Ecto neural progenitor cell (in vitro differentiated cells): ENCODE results near the gene SSRP1.
A peak's percentile ranks its signal among the peaks of the same experiment; 100 is the strongest.
"Not testable (repeated sequence)": the region's sequence is repeated elsewhere in the genome, so short reads cannot be mapped to it uniquely, and the experiment has no call there.

Experiments used
- DNase-seq: peaks from one replicate; pipeline ENCODE4 v3.0.0-alpha.2; 2018; ENCODE audit warnings: low spot score

Gene SSRP1

DNA sequence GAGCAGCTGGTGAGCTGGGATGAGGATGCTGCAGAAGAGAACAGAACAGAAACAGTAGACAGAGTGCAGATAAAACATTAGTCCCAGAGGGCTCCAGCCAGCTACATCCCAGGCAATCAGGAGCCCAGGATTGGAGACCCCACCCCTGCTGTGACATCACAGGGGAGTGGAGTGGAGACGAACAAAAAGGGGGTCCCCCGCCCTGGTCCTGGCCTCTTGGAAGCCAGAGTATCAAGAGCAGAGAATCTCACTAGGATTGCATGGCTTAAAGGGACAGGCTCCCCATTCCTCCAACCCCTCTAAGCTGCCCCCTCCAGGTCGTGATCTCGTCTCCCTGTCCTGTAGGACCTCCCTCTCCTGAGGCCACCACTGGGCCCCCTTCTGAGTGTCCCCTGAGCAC, 2.5 kb upstream of the SSRP1 start, which contains the start of gene P2RX3:
P2RX3 (plus strand) TSS at position 211 of the 400 bp plus-strand sequence. CDS start 199 bp downstream, outside the sequence.
- no peak for DNase-seq

DNA sequence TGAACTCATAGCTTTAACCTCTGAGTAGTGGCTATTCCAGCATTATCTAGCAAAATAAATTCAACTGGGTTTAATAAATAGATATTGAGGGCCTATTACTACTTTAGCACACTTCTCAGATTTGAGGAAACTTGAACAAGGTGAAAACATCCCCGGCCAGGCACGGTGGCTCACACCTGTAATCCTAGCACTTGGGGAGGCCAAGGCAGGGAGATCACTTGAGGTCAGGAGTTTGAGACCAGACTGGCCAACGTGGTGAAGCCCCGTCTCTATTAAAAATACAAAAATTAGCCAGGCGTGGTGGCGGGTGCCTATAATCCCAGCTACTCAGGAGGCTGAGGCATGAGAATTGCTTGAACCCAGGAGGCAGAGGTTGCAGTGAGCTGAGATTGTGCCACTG, 1.2 kb upstream of the SSRP1 start:
- DNase-seq = not testable (repeated sequence)

DNA sequence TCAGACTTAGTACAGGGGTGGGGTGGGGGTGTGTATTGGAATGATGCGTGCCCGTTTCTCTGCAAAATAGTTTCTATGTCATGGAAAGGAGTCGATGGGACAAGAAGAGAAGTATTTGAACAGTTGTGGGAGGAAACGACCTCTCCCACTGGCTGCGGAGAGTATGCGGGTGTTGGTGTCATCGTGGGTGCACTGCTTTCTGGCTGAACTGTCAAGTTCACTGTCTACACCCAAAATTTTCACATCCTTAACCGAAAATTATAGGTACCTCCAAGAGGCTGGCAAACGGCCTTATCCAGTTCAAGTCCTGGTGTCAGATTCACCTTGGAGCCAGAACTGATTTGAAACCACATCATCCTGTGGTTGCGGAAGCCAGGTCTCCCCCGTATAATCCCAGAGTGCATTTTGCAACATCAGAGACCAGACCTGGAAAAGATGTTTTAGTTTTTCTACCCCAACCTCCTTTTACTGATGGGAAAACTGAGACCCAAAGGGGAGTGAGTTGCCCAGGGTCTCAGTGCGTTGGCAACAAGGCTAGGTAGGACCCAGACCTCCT, 497 bp upstream of the SSRP1 start:
- no peak for DNase-seq

DNA sequence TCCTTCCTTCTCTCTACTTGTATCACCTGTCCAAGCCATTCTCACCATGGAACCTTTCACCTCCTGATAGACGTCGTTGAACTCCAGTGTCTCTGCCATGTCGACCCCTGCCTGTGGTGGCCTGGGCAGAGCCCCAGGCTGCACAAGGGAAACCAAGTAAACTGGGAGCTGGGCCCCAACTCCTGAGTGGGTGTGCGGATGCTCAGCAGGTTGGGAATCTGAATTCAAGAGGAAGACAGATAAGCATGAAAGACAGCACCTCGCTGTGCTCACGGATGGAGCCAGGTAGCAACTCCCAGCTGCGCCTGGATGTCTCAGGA, 709 bp downstream of the SSRP1 start:
- no peak for DNase-seq

DNA sequence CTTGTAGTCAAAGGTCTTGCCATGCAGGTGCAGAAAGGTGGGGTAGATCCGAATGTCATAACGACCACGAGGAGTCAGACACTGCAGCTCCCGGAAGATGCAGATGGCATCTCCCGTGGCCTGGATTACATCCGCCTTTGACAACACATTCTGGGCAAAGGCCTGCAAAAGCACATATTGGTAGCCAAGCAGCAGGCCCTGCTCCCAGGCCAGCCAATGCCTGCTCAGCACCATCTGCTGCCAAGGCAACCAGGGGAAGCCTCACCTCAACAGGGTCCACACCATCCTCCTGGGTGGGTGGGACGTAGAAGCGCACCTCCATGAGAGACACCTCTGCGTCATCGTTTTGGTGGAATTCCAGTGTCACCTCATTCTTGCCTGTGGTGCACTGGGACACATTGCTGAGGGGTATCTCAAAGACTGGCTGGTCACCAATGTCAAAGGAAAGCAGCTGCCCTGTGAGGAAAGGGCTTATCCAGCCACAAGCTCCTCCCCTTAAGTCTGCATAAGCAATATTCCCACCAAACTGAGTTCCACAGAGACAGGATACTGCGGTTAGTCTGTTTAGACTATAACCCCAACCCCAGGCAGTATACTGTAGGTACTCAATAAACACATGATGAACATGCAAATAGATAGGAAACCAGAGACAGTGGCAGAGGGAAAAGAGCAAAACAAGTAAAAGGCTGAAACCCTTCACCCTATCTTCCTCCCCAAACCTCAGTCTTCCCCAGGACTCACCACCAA, 2.8 kb downstream of the SSRP1 start:
- no peak for DNase-seq

DNA sequence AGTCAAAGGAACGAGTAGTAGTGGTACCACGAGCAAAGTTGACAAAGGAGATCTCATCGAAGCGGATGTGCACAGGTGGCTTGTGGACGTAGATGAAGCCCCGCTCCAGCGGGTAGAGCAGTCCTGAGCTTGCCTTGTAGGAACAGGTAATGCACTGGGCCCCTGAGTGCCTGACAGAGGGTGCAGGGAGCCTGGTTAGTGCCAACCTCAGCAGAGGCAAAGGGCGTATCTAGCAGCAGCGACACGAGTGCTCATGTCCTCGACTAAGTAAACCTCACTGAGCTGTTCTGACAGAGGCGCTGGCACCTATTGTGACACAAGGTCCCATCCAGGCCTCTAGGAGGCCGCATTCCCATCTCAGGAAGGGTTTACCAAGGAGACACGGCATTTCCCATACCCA, 4.0 kb downstream of the SSRP1 start:
- no peak for DNase-seq

DNA sequence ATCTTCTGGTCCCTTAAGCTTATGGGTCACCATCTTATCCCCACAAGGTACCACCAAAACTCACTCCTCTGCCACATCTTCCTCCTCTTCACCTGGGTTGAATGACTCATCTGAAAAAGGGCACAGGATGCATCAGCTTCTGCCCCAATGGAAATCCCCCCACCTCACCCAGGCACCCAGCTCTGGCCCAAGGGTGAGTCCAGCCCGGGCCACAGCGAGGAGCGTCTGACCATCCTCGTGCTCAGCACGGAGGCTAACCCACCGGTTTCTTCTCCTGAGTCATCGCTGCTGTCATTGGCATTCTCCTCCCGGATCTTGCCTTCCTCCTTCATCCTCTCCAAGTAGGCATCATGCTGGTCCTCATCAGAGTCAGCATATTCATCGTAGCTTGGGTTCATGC, 5.7 kb downstream of the SSRP1 start:
- no peak for DNase-seq

DNA sequence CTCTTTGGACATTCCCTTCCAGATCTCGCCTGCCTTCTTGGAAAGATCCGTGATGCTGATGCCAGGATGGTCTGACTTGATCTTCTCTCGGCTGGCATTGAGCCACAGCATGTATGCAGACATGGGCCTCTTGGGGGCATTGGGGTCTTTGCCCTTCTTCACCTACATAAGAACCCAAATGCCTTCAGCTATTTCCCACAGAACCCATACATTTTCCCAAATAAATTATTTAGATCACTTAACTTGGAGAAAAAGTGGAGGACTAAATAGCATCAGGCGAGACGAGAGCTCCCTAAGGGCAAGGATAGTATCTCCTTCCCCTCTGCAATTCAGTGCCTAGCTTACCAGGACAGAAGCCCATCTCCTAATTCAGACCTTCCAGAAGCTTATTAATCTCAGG, 8.0 kb downstream of the SSRP1 start:
- no peak for DNase-seq

DNA sequence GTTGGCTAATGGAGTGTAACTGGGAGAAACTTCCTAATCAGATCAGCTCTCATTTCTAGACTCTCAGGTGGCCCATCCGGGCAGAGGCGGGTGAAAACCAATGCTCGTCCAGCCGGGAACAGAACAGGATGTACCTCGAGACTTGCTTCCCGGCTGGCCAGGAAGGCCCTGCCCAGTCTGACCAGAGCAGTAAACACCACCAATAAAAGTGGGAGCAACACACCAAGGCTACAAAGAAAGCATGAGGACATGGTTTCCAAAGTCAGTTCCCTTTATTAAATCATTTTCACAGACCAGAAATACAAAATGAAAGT, 10.0 kb downstream of the SSRP1 start:
- DNase-seq = no peak

DNA sequence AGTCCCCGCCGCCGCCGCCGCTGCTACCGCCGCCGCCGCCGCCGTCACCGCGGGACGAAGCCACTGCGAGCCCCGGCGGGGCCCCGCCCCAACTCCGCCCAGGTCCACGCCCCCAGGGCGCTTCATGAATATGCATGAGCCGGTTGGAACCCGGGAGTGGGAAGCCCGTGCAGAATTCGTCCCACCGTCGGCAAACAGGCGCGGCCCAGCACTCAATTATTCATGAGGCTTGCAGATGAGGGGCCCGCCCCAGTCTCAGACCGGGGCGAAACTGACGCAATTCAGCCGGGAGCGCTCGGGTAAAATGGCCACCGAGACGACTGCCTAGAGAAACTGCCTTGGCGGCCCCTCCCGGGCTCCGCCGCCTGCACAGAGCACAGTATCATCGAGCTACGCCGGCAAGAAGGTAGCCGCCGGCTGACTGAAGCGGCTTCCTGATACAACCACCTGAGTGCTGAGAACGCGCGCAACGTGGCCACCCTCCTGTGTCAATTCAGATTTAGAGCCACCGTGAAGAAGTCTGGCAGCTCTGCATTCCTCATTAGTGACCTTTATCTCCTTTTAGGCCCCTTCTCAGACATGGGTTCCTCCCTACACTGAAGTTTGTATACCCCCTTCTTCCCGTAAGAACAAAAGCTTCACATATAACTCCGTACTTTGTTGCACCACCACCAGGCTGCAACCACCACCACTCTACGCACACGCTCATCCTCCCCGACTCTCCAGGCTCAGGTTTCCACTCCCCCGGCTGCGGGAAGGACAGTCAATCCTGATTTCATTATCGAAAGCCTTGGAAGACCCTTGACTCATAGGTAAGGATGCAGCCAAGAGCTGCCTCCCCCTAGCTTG, 10.6 kb downstream of the SSRP1 start, which contains the start of gene TNKS1BP1:
TNKS1BP1 (minus strand) TSS at position 67 of the 849 bp plus-strand sequence. CDS start 3,067 bp downstream, outside the sequence.
- peak; percentile 98 for DNase-seq

DNA sequence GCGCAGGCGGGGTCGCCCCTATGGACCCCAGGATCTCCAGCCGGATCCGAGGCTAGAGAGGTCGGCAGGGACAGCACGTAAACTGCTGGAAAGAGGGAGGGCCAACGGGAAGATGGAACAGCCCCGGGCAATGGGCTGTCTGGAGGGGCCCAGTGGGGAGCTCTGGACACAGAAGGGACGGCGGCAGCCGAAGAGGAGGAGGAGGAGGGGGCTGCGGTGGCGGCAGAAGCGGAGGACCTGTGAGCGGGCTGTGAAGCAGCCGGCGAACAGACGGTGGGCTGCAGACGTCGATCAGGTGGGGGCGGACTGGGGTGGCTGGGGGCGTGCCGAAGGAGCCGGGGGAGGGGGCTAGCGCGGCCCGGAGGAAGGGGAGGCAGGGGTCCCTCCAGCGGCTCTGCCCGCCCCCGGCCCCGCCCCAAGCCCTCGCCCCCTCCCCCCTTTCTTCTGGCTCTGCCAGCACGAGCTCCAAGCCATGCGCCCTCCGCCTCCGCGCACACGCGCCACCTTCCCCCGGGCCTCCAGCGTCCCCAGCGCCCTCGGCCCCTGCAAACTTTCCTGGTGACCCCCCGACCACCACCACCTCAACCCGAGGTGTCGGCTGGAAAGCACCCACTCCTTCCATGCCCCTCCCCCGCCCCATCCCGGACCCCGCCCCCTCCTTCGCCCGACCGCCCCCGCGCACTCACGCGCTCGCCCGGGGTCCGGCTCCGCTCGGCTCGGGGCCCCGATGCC, 11.4 kb downstream of the SSRP1 start:
- DNase-seq = peak; percentile 87

DNA sequence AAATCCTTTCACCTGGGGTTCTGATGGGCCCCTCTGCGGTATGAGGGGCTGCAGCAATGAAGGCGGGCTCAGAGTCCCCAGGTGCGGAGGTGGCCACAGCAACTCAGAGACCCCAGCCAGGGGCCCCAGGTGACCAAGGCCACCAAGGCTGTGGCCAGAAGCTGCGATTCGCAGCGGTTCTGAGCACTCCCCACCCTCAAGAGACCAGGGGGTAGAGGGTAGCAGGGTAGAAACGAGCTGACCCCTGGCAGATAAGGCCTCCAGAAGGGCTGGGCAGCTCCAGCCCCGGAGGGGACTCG, 11.9 kb downstream of the SSRP1 start:
- no peak for DNase-seq

DNA sequence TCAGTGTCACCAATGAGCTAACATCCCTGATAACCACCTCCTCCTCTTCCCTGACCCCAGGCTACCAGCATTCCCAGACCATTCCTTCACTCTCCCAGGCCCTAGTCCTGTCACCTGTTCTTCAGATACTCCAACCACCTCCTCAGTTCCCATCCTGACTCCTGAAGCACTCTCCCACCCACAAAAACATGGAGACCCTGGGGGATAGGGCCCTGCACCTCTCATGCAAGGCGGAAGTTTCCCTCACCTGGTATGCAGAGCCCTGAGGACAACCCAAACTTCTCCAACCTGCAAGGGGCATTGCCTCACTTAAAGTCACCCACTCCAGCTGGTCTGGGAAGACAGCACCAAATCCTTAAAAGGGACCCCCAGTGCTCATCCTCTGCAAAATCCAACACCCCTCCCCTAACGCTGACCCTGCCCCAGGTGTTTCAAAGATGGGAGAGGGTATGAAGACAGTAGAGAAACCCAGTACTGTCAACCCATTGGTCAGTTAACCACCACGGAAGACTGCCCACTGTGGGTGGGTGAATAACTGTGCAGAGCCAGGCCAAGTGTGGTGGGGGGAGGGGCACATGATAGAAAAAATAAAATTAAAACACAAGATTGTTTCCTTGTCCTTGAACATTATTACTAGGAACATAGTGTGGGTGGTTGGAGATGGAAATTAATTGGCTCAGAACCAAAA, 12.4 kb downstream of the SSRP1 start:
- no peak for DNase-seq

DNA sequence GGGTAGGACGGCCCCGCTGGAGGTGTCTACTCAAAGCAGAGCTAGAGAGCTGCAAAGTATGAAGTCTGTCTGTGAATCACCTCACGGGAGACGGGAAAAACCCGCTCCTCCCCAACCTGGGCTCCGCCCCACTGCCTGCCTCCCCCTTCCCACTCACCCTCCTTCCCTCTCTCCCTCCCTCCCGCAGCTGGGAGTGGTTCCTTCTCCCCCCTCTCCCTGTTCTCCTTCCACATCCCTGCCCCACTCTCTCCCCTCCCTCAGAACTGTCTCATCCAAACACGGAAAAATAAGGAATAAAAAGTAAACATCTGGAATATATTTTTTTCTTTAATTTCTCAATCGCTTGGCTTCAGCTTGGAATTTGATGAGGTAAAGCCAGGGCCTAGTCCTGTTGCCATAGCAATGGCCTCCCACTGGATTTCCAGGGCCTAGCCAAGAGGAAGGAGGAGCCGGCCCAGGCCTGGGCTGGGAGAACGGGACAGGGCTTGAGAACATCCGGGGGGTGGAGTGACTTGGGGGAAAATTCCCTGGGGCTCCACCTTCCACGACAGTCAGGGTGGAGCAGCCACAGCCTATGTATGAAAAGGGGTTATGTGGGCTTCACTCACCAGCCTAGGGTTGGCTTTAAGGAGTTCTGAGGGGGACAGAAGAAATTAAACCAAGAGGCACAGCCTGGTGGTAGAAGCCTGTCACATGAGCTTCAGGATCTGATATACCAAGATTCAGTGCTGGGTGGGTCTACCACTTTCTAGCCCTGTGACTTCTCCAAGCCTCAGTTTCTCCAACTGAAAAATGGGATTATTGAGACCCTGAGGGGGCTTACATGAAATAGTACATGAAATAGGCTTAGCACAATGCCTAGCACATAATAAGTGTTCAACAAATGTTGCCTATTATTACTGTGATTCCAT, 13.2 kb downstream of the SSRP1 start:
- DNase-seq = peak; percentile 84

DNA sequence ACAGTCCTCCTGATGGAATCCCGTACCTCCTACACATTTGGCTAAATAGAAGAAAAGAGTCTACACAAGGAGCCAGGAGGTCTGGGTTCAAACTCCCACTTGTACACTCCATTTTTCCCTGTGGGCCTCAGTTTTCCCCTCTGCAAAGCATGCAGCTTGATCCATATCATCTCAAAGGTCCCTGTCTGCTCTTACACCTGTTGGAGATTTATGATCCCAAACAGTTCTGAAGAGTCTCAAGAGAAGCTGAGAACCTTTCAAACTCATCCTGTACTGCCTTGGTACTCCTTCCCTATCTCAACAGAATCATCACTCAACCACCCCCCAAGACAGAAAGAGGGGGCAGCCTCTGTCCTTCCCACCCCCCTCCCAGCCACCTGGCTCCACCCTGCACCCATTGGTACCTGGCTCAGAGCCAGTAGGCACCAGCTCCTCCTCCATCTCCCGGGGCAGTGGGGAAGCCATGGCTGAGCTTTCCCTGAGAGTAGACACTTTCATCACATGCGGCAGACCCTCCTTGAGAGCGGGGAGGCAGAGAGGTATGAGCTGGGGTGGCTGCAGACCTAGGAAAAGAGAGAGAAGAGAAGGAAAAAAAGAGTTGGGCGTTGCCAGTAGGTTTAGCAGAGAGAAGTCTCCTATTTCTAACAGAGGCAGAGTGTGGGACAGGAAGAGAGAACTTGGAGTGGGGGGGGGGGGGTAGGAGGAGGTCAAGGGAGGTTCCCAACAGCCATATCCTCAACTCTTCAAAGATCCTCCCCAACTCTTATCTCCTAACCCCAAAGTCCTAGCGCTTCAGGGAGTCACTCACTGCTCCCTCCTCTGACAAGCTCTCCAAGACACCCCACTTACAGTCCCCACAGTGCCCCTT, 14.1 kb downstream of the SSRP1 start:
- no peak for DNase-seq

DNA sequence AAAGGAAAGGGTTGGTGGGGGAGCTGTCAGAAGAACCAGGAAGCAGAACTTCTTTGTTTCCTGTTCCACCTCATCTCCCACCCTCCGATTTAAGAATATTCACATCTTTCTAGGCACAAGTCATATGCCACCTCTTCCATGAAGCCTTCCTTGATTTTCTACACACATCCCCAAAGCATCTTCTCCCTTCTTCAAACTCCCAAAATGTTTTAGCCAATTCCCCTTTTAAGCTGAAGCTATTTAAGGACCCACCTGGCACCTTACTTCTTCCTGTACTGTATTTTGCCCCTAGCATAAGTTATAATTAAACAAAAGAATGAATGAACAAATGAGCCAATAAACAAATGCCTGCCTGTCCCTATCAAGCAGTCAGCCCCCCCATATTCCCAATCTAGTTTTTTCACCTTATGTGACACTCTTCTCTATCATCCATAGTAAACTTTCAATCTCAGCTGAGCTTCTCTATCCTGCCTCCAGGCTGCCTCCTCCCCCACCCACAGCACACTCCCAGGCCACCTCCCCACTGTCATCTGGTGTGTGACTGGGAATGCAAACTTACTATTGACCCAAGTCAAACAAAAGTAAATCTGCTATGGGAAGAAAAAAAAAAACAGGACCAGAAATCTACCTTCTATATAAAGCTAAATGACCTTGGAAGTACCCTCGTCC, 14.8 kb downstream of the SSRP1 start:
- DNase-seq = no peak

DNA sequence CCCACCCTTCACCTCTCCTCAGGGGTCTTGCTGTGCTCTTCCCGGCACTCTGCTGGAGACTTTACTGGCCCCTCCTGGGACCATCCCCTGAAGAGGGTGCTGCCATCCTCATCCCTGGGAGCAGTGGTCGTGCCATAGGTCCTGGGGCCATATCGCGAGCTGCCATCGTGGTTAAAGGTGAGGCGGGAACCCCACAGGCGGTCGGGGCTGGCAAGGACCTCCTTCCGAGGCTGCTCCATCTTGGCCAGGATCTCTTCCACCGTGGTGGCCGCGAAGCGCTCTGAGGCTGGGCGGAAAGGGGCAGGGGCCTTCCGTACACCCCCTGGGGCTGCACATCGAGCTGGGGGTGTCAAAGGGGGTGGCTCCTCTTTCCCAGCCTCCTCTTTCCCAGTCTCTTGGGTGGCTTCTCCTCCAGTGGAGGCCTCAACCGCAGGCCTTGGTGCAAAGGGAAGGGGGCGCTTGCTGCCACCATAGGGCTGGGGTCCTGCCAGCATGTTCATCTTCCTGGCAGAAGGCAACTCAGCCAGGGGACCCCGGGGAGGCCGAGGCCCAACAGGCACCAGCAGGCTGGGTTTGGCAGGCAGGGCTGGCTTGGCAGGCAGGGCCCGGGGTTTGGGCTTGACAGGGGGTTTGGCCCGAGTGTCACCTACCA, 15.5 kb downstream of the SSRP1 start:
- no peak for DNase-seq

DNA sequence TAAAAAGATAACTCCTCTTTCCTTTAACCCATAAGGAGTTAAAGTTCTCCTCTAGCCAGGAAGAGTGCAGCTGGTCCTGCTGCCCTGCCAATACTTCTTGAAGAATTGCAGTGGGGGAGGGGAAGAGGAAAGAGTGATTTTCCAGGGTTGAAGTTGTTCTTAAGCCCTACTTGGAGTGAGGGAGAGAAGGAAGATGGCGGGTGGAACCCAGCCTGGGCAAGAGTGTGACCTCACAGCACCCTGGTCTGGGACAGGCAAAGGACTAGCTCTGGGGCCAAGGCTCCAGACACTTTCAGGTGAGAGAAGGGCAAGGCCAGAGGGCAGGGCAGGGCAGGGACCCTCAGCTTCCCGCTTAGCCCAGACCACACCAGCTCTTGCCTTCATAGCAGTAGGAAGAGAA, 17.5 kb downstream of the SSRP1 start:
- no peak for DNase-seq

DNA sequence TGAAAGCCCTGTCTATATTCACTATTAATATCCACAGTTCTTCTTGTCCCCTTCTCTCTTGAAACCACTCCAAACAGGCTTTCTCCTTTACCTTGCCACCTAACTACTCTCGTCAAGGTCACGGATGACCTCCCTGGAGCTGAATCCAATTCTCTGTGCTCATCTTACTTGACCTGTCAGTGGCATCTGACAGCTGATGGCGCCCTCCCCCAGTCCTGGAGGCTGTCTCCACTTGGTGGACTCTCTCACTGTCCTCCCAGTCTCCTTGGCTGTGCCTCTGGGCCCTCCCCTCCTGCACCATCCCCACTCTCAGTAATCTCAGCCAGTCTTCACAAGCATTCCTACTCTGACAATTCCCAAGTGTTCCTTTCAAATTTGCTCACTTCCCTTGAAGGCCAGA, 19.7 kb downstream of the SSRP1 start:
- no peak for DNase-seq
